H9 (cell line): ENCODE measurements around the gene CTPS1. TPM values are rescaled to one million over a fixed set of nuclear protein-coding genes. Genes with fewer than 3 reads are reported as not detected.

Source experiments
- DNase-seq: peaks from one replicate; pipeline ENCODE4 v3.0.0-alpha.2; 2017
- H2AFZ ChIP-seq: one replicate; pipeline ENCODE4 v1.6.1; 2013; ENCODE audit warnings: mild to moderate bottlenecking, low read length, control low read depth, moderate library complexity
- H2AK5ac ChIP-seq: 2 replicates; pipeline ENCODE4 v1.6.1; 2013; ENCODE audit warnings: low read length, control low read depth, mixed read lengths; ENCODE audit not compliant: insufficient read length
- H2BK120ac ChIP-seq: one replicate; pipeline ENCODE4 v1.6.1; 2013; ENCODE audit warnings: low read depth, mild to moderate bottlenecking, low read length, control low read depth, inconsistent platforms; ENCODE audit not compliant: poor library complexity, severe bottlenecking
- H2BK12ac ChIP-seq: 2 replicates; pipeline ENCODE4 v1.6.1; 2013; ENCODE audit warnings: low read length, control low read depth, mixed read lengths, low read depth; ENCODE audit not compliant: insufficient read length
- H2BK15ac ChIP-seq: 2 replicates; pipeline ENCODE4 v1.6.1; 2013; ENCODE audit warnings: low read depth, low read length, control low read depth
- H2BK20ac ChIP-seq: one replicate; pipeline ENCODE4 v1.6.1; 2013; ENCODE audit warnings: low read depth, mild to moderate bottlenecking, low read length, control low read depth, inconsistent platforms; ENCODE audit not compliant: poor library complexity, severe bottlenecking
- H2BK5ac ChIP-seq: 2 replicates; pipeline ENCODE4 v1.6.1; 2013; ENCODE audit warnings: low read length, control low read depth, mixed read lengths; ENCODE audit not compliant: insufficient read length
- H3K14ac ChIP-seq: 2 replicates; pipeline ENCODE4 v1.6.1; 2013; ENCODE audit warnings: low read length, control low read depth; ENCODE audit not compliant: insufficient read depth
- H3K18ac ChIP-seq: 2 replicates; pipeline ENCODE4 v1.6.1; 2013; ENCODE audit warnings: low read depth, mild to moderate bottlenecking, mixed read lengths, low read length, control low read depth; ENCODE audit not compliant: insufficient read length
- H3K23ac ChIP-seq: 2 replicates; pipeline ENCODE4 v1.6.1; 2013; ENCODE audit warnings: low read length, control low read depth, mixed read lengths, low read depth; ENCODE audit not compliant: insufficient read length
- H3K23me2 ChIP-seq: 2 replicates; pipeline ENCODE4 v1.6.1; 2013; ENCODE audit warnings: low read depth, mild to moderate bottlenecking, mixed read lengths, low read length, control low read depth; ENCODE audit not compliant: insufficient read length, poor library complexity, severe bottlenecking
- H3K27ac ChIP-seq: 2 replicates; pipeline ENCODE4 v1.5.1; 2013; ENCODE audit warnings: low read length, control low read depth, mixed read lengths, low read depth; ENCODE audit not compliant: insufficient read length
- H3K27me3 ChIP-seq: 2 replicates; pipeline ENCODE4 v1.6.1; 2013; ENCODE audit warnings: low read length, control low read depth, inconsistent platforms; ENCODE audit not compliant: insufficient read depth
- H3K4ac ChIP-seq: 2 replicates; pipeline ENCODE4 v1.6.1; 2013; ENCODE audit warnings: low read depth, mild to moderate bottlenecking, control low read depth, inconsistent platforms, low read length, moderate library complexity
- H3K4me1 ChIP-seq: 2 replicates; pipeline ENCODE4 v1.6.1; 2013; ENCODE audit warnings: low read length, control low read depth, inconsistent platforms; ENCODE audit not compliant: insufficient read depth
- H3K4me2 ChIP-seq: 2 replicates; pipeline ENCODE4 v1.6.1; 2013; ENCODE audit warnings: low read length, control low read depth, mixed read lengths; ENCODE audit not compliant: insufficient read length, insufficient read depth
- H3K56ac ChIP-seq: 2 replicates; pipeline ENCODE4 v1.6.1; 2013; ENCODE audit warnings: low read depth, mild to moderate bottlenecking, mixed read lengths, low read length, control low read depth; ENCODE audit not compliant: insufficient read length
- H3K79me1 ChIP-seq: 2 replicates; pipeline ENCODE4 v1.6.1; 2013; ENCODE audit warnings: low read depth, mild to moderate bottlenecking, moderate library complexity, low read length, control low read depth, inconsistent platforms; ENCODE audit not compliant: insufficient read depth, poor library complexity, severe bottlenecking
- H3K79me2 ChIP-seq: 2 replicates; pipeline ENCODE4 v1.6.1; 2013; ENCODE audit warnings: low read length, control low read depth, inconsistent platforms; ENCODE audit not compliant: insufficient read depth
- H3K9ac ChIP-seq: 2 replicates; pipeline ENCODE4 v1.6.1; 2013; ENCODE audit warnings: low read length, control low read depth, mixed read lengths; ENCODE audit not compliant: insufficient read length; ENCODE audit errors: extremely low read depth
- H3K9me3 ChIP-seq: one replicate; pipeline ENCODE4 v1.6.1; 2013; ENCODE audit warnings: low read depth, low read length, inconsistent platforms; ENCODE audit not compliant: control insufficient read depth
- H3T11ph ChIP-seq: one replicate; pipeline ENCODE4 v1.6.1; 2013; ENCODE audit warnings: mild to moderate bottlenecking, low read length, control low read depth, inconsistent platforms
- H4K20me1 ChIP-seq: one replicate; pipeline ENCODE4 v1.6.1; 2013; ENCODE audit not compliant: control insufficient read depth, insufficient read length, insufficient read depth
- H4K5ac ChIP-seq: 2 replicates; pipeline ENCODE4 v1.6.1; 2013; ENCODE audit warnings: low read depth, mild to moderate bottlenecking, mixed read lengths, low read length, control low read depth; ENCODE audit not compliant: insufficient read length
- H4K8ac ChIP-seq: replicated peaks from 2 replicates; pipeline ENCODE4 v1.6.1; 2013; ENCODE audit warnings: low read length, control low read depth, mixed read lengths, low read depth; ENCODE audit not compliant: insufficient read length
- H4K91ac ChIP-seq: 2 replicates; pipeline ENCODE4 v1.6.1; 2013; ENCODE audit warnings: low read depth, mild to moderate bottlenecking, moderate library complexity, mixed read lengths, low read length, control low read depth; ENCODE audit not compliant: insufficient read length
- H3K27ac Mint-ChIP-seq, 3 experiments: 2 replicates in 2 of 3; 3 replicates in 1 of 3; pipeline ENCODE4 v1.8.0; 2020 to 2021; ENCODE audit warnings: mixed read lengths in 3 of 3, mild to moderate bottlenecking in 1 of 3, moderate library complexity in 1 of 3
- H3K27me3 Mint-ChIP-seq: 2 replicates; pipeline ENCODE4 v1.8.0; 2021; ENCODE audit warnings: low read depth, mild to moderate bottlenecking, moderate library complexity, mixed read lengths
- H3K36me3 Mint-ChIP-seq, 3 experiments: 2 replicates in 2 of 3; 3 replicates in 1 of 3; pipeline ENCODE4 v1.8.0; 2020 to 2021; ENCODE audit warnings: low read depth in 3 of 3, mixed read lengths in 3 of 3; ENCODE audit not compliant: insufficient read depth in 1 of 3
- H3K4me1 Mint-ChIP-seq, 2 experiments: 2 replicates each; pipeline ENCODE4 v1.8.0; 2020; ENCODE audit warnings: mixed read lengths in 2 of 2
- H3K4me3 Mint-ChIP-seq, 2 experiments: 2 replicates in 1 of 2; 3 replicates in 1 of 2; pipeline ENCODE4 v1.8.0; 2020 to 2021; ENCODE audit warnings: mild to moderate bottlenecking in 2 of 2, mixed read lengths in 2 of 2, moderate library complexity in 1 of 2
- H3K9me3 Mint-ChIP-seq, 2 experiments: 2 replicates in 1 of 2; 3 replicates in 1 of 2; pipeline ENCODE4 v1.8.0; 2020; ENCODE audit warnings: mild to moderate bottlenecking in 2 of 2, mixed read lengths in 2 of 2, moderate library complexity in 1 of 2
- CTCF ChIP-seq: fragments of 200-600 bp; sonication (generic); conservative IDR thresholded peaks from 3 replicates; pipeline ENCODE4 v1.8.0; 2021; ENCODE audit warnings: antibody characterized with exemption, mild to moderate bottlenecking
- WGBS: extraction: QIAGEN DNeasy Blood & Tissue Kit; methylation state at CpG from one replicate; pipeline ENCODE4 v1.1.7; 2013; ENCODE audit warnings: missing lambda C conversion rate, low lambda C conversion rate, mixed read lengths; ENCODE audit not compliant: insufficient read length; ENCODE audit errors: extremely low coverage; 5-methylcytosine and 5-hydroxymethylcytosine counted together
- total RNA-seq: library from RNA; stranded (reverse); gene quantifications from 2 replicates; pipeline ENCODE4 v1.2.1, GENCODE V29; 2021

CTPS1 gene
- total RNA-seq, 1 experiment from 2014 or later, result 105 TPM

GRCh38 chr1:40930174-40930964 is 49.1 kb upstream of the CTPS1 start:
- Mint-ChIP-seq H3K4me3 (no peak overlapping the region; a peak in 1 of 5 replicates), H3K4me1 (peaks cover 20 to 25% of the 10 kb centered on the region in 2 experiments), H3K9me3 (peaks cover 0 to 2% of the 10 kb centered on the region in 2 experiments; a peak in 2 of 5 replicates), H3K27me3 (no peaks in the 10 kb centered on the region; the same call in 1 of the 2 replicates), H3K27ac (no peak overlapping the region), H3K36me3 (no peaks in the 10 kb centered on the region)
- Histone ChIP-seq H3K56ac (no peak overlapping the region), H2BK12ac (no peak overlapping the region), H4K8ac (no peak overlapping the region), H3K23ac (no peak overlapping the region), H3K79me2 (no peaks in the 10 kb centered on the region; the same call in 1 of the 2 replicates), H3T11ph (no peak overlapping the region), H3K4me1 (peaks cover 7% of the 10 kb centered on the region; the same call in 1 of the 2 replicates), H3K9ac (no peak overlapping the region), H3K4ac (no peak overlapping the region), H3K79me1 (no peaks in the 10 kb centered on the region), H3K27me3 (no peaks in the 10 kb centered on the region), H3K14ac (no peak overlapping the region), H3K27ac (no peak overlapping the region), H4K91ac (no peak overlapping the region), H3K23me2 (no peaks in the 10 kb centered on the region), H3K9me3 (no peaks in the 10 kb centered on the region), H3K4me2 (no peak overlapping the region), H4K20me1 (no peaks in the 10 kb centered on the region), H3K18ac (no peak overlapping the region), H2BK20ac (no peak overlapping the region), H2AK5ac (no peak overlapping the region), H2BK15ac (no peak overlapping the region), H2AFZ (no peak overlapping the region), H2BK5ac (no peak overlapping the region), H2BK120ac (no peak overlapping the region), H4K5ac (no peak overlapping the region)
- no peak for DNase-seq
- WGBS, result no CpG with 5 or more reads among the region's 8 CpGs
- no peak for TF ChIP-seq CTCF
